ENCODE data around the gene TDRD1.

TDRD1 gene

DNA sequence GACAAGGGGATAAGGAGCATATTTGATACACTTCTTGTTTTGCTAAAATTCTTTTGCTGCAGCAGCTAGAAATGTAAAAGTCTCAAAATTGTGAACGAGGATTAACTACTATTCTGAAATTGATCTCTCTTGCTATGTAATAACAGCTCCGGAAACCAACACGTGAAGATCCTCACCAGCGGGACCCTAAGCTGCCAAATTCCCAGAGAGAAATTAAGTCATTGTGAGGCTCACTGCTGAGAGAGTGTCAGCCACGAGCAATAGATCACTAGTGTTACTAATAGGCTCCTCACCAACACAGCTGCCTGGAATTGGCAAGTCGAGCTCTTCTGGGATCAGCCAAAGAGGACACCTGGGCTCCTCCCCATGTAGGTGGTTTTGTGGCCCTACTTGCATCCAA lies 54.3 kb downstream of the TDRD1 start:
- DNase-seq (ENCODE audit: low read depth) = no peak

GRCh38 chr10:114234132-114234531 lies 55.0 kb downstream of the TDRD1 start:
- no peak for DNase-seq (ENCODE audit: low read depth)

DNA sequence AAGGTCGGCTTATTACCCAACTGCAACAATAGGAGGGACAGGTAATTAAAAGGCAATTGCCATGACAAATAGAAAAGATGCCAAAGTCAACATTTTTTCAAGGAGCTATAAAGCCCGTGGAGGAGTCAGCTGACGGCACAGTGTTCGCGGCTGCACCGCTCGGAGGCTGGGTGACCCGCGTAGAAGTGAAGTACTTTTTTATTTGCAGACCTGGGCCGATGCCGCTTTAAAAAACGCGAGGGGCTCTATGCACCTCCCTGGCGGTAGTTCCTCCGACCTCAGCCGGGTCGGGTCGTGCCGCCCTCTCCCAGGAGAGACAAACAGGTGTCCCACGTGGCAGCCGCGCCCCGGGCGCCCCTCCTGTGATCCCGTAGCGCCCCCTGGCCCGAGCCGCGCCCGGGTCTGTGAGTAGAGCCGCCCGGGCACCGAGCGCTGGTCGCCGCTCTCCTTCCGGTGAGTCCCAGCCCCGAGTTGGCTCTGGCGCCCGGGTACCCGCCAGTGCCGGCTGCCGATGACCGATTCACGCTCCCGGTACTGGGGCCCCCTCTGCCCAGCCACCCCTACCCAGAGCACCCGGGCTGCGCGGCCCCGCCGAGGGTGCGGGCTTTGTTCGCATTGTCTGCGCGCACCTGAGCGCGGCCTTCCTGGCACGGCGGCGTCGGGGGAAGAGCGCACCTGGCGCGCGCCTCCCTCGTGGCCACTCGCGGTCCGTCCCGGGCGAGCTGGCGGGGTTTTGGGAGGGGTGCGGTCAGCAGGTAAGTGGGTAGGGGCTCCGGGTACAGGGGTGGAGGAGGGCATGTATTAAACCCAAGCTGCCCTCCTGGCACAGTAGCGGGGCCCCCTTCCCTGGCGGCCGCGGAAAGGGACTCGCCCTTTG lies 60.2 kb downstream of the TDRD1 start, which contains the start of gene VWA2:
VWA2 (plus strand) TSS at position 138 of the 877 bp plus-strand sequence. CDS start 9,460 bp downstream, outside the sequence.
- no peak for DNase-seq (ENCODE audit: low read depth)

DNA sequence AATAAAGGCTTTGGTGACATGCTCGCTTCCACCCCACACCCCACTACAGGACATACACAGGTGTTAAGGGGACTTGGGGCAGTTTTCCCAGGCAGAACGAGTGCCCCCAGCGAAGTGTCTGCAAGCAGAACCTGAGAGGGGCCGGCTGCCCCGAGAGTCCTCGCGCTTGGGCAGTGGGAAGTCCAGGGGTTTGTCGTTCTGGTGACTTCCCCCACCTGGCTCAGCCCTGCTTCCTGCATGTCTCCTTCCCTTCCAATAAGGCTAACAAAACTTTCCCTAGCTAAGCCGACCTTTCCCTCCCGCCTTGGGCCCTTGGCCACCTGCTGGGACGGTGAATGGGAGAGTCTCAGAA lies 60.8 kb downstream of the TDRD1 start:
- DNase-seq (ENCODE audit: low read depth) = no peak

DNA sequence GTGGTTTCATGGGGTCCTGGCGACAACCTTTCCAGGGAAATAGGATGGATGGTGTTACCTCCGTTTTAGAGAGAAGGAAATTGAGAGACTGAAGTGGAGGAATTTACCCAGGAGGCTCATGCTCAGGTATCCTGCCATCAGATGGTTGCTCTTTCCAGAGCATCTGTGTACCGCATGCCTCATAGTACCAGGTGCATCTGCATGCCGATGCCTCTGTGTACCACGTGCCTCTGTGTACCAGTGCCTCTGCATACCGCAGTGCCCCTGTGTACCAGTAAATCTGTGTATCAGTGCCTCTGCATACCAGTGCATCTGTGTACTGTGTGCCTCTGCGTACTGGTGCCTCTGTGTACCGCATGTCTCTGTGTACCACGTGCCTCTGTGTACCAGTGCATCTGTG lies 63.1 kb downstream of the TDRD1 start:
- no peak for DNase-seq (ENCODE audit: low read depth)

- DNase-seq (ENCODE audit: low read depth) = no peak
These were observed 64.5 kb downstream of the TDRD1 start for GRCh38 chr10:114243661-114244060.

GRCh38 chr10:114244126-114244525 lies 65.0 kb downstream of the TDRD1 start:
- no peak for DNase-seq (ENCODE audit: low read depth)

GRCh38 chr10:114245121-114245791 lies 66.1 kb downstream of the TDRD1 start:
- peak; percentile 60 for DNase-seq (ENCODE audit: low read depth)

- peak; percentile 25 for DNase-seq (ENCODE audit: low read depth)
These were observed 67.6 kb downstream of the TDRD1 start for GRCh38 chr10:114246679-114247305.

- DNase-seq (ENCODE audit: low read depth) = no peak
These were observed 71.1 kb downstream of the TDRD1 start for GRCh38 chr10:114250236-114250635.

DNA sequence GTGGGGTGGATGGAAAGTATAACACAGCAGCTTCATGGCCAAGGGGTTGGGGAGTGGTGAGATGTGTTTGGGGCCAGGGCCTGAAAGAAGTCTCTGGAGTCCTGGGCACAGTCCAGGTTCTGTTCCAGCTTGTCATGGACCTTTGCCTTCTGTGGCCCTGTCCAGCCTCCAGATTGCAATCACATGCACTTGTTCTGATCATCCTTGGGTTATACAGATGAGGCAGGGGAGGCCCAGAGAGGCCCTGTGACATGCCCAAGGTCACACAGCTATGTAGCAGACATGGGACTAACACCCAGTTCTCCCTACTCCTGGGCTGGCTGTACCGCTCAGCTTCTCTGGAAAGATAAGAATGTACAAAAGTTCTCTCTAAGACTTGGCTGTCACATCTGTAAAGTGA lies 71.6 kb downstream of the TDRD1 start:
- DNase-seq (ENCODE audit: low read depth) = no peak

DNA sequence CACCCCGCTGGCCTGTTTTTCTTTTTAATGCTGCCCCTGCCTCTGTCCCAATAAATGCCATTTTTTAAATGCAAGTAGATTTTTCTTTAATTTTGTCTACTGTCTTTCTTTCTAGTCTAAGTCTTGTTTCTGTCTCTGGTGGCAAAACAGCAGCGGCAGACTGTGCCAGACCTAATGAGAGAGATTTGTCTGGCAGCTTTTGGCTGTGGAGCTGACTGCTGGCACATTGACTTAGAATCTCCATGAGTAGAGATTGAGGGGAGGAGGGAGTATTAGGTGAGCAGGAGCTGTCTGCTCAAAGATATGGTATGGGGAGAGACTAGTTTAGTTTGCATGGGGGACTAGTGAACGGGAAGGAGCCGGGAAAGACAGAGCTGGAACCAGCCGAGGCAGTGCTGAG lies 72.9 kb downstream of the TDRD1 start:
- DNase-seq (ENCODE audit: low read depth) = no peak

DNA sequence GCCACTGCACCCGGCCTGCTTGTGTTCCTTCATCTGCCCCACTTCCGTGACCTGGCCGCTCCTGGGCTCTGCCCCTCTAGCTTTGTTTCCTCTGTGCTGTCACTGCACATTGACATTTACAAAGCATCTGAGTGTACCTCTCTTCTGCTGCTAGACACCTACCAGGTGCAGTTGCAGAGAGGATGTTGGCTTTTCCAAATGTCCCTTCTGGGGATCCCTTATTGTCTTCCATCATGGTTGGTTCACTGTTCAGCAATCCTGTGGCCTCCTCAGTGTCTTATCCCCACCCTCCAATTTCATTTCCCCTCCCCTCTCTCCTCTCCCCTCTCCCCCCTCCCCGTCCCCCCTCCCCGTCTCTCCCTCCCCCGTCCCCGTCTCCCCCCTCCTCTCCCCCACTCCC lies 73.7 kb downstream of the TDRD1 start:
- no peak for DNase-seq (ENCODE audit: low read depth)

- no peak for DNase-seq (ENCODE audit: low read depth)
These were observed 76.1 kb downstream of the TDRD1 start for GRCh38 chr10:114255227-114255626.

DNA sequence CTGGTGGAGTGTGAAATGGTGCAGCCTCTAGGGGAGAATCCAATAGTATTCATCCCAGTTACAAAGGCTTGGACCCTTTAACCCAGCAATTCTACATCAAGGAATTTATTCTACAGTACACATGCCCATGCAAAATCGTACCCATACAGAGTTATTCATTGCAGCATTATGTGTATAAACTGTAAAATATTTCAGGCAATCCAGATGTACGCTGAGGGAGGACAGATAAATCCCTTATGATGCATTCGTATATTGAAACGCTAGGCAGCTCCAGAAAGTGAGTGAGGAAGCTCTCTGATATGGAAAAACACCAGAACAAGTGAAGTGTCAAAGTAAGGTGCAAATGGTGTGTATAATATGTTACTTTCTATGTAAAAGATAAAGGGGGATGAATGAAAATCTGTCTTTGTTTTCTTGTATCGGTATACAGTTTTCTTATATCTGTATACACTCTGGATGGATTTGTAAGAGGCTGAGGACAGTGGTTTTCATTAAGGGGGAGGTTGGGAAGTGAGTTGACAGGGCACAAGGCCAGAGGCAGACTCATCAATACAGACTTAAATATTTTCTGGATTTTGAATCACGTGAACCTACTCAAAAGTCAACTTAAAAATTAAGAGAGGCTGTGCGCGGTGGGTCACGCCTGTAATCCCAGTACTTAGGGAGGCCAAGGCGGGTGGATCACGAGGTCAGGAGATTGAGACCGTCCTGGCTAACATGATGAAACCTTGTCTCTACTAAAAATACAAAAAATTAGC lies 77.0 kb downstream of the TDRD1 start:
- no peak for DNase-seq (ENCODE audit: low read depth)

DNA sequence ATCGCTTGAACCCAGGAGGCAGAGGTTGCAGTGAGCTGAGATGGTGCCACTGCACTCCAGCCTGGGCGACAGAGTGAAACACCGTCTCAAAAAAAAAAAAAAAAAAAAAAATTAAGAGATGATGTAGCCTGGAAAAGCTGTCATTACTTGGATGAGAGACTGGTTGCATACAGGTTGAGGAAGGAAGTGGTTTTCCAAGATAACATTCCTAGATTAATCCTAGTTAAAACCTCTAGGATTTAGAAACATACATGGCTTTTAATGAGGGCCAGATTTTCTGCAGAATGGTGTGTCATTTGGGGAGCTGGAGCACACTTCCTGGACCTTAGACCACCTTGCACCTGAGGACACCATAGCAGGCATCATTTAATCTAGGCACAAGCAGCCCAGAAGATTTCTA lies 77.7 kb downstream of the TDRD1 start:
- peak; percentile 21 for DNase-seq (ENCODE audit: low read depth)

DNA sequence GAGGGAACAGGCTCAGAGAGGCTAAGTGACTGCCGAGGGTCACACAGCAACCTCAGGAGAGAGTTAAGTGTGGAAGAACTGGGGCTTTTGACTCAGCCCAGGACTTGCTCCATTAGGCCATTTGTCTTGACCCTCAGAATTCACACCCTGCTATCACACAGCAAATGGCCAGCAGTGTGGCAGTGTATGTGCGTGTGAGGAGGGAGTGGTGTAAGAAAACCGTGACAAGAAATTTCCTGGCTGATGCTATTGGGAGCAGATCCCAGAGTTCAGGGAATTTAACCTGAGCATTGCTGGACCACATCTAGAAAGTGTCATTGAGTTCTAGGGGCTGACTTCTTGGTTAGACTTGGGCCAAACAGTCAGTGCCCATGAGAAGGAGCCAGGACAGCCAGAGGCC lies 78.3 kb downstream of the TDRD1 start:
- DNase-seq (ENCODE audit: low read depth) = no peak

DNA sequence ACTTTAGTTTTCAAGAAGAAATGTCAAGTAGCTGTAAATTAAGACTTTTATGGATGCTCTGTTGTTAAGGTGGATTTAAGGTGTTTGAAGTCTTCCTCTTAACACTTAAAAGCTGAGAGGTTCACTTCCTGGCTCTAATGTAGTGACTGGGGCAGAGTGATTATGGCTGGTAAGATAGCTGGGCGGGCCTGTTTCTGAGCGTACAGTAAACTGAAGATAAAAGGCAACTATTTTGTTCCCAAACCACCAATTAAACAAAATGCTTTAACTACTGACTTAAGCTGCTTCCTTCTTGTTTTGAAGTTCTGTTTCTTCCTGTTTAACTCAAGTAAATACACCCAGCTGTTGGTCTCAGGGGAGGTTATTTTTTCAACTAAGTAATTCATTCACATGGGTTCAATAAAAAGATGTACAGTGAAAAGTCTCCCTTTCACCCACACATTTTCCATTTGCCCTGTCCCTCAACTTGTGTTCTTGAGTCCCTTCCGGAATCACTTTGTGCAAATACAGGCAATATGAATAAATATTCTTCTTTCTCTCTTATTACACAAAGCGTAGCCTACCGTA lies 79.2 kb downstream of the TDRD1 start:
- no peak for DNase-seq (ENCODE audit: low read depth)

DNA sequence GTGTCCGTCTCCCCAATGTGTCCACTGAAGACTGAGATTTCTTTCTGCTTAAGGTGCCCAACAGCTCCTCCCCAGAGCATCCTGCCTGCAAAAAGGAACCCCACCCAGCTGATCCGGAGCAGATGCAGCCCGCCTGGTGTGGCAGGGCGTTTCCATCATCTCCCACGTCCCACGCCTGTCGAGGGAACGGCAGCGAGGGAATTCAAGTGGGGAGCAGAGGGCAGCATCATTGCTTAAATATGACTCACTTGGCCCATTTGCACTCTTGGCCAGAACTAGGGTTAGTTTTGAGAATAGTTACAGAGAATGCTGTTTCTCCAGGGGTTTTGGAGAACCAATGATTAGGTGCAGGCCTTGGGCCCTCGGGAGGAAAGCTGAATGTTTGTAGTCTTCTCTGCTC lies 80.7 kb downstream of the TDRD1 start:
- DNase-seq (ENCODE audit: low read depth) = peak; percentile 23

GRCh38 chr10:114260366-114260765 lies 81.2 kb downstream of the TDRD1 start:
- DNase-seq (ENCODE audit: low read depth) = no peak

GRCh38 chr10:114261076-114261475 lies 81.9 kb downstream of the TDRD1 start:
- DNase-seq (ENCODE audit: low read depth) = peak; percentile 68

DNA sequence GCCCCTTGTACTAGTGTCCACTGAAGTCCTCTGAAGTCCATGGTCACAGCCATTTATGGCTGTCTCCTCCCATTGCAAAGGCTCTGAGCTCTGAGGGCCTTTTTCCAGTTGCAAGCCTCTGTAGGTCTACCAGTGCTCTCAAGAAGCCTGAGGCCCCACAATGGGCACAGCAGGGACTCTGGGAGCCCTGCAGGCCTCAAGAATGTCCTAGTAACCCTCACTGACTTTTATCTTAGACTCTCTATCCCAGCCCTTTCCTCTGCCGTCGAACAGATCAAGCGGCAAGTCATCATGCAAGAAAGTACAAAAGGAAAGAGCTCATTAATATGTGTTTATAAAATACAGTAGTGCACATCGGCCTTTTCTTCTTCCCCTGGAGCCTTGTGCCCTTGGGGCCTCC lies 83.3 kb downstream of the TDRD1 start:
- DNase-seq (ENCODE audit: low read depth) = no peak
